HepG2 (cell line): ENCODE results near the gene HLF. TPM values are rescaled to one million over a fixed set of nuclear protein-coding genes. Genes with fewer than 3 reads are reported as not detected.

Experiments
- ATAC-seq: fragments of 200-7000 bp; cut with Tn5 transposase; 3 replicates; pipeline ENCODE4 v1.9.1; 2020; ENCODE audit warnings: mild to moderate bottlenecking, moderate library complexity
- BruUV-seq: library from RNA; stranded (reverse); fragments of 400-500 nt; replicated peaks from 2 replicates; lab custom pipeline; 2021; lab: Mats Ljungman, UMichigan
- CTCF ChIA-PET: fragments of 300-600 bp; formaldehyde crosslinking; extraction: SDS; loops from one replicate; lab custom pipeline; 2021; ENCODE audit warnings: low total read pairs, inconsistent platforms, low intra/inter-chr PET ratio; lab: Yijun Ruan, JAX
- POLR2A ChIA-PET: fragments of 350-600 bp; sonication (Branson Sonifier 250); formaldehyde crosslinking; loops from one replicate; lab custom pipeline; 2020; ENCODE audit warnings: antibody characterized with exemption, inconsistent platforms; lab: Yijun Ruan, JAX
- DNase-seq: peaks from one replicate; pipeline ENCODE4 v3.0.0-alpha.2; 2015; ENCODE audit warnings: low spot score
- FAIRE-seq: peaks from 3 replicates; lab custom pipeline; 2011; peaks lifted over from hg19 to GRCh38; lab: Jason Lieb, UNC
- H2AFZ ChIP-seq: one replicate; pipeline ENCODE4 v1.6.1; 2011; ENCODE audit warnings: low read length, inconsistent platforms
- H3K27ac ChIP-seq: fragments of 300-600 bp; 3 replicates; pipeline ENCODE4 v1.8.0; 2011; ENCODE audit warnings: mixed run types, mild to moderate bottlenecking, mixed read lengths, low read length, inconsistent platforms; ENCODE audit not compliant: insufficient read depth; ENCODE audit errors: extremely low read length
- H3K27me3 ChIP-seq, 2 experiments: fragments of 200-600 bp in 1 of 2; 2 replicates in 1 of 2; 3 replicates in 1 of 2; pipeline versions ENCODE4 v1.6.0 to v1.8.0; 2011; ENCODE audit warnings: low read length in 2 of 2, mild to moderate bottlenecking in 2 of 2, moderate library complexity in 2 of 2, inconsistent platforms in 1 of 2; ENCODE audit not compliant: insufficient read depth in 2 of 2, control insufficient read depth in 1 of 2
- H3K36me3 ChIP-seq, 2 experiments: fragments of 200-600 bp in 1 of 2; replicated peaks in 1 of 2; 2 replicates in 1 of 2; 3 replicates in 1 of 2; pipeline versions ENCODE4 v1.5.1 to v1.8.0; 2011; ENCODE audit warnings: low read length in 2 of 2, inconsistent platforms in 1 of 2; ENCODE audit not compliant: insufficient read depth in 2 of 2, control insufficient read depth in 1 of 2
- H3K4me1 ChIP-seq: 2 replicates; pipeline ENCODE4 v1.5.1; 2012; ENCODE audit warnings: low read length, inconsistent platforms; ENCODE audit not compliant: insufficient read depth
- H3K4me2 ChIP-seq: 2 replicates; pipeline ENCODE4 v1.6.0; 2011; ENCODE audit warnings: low read depth, low read length, inconsistent platforms
- H3K4me3 ChIP-seq, 3 experiments: fragments of 200-600 bp in 1 of 3; sonication (generic), shearing (Covaris generic) in 1 of 3; replicated peaks in 1 of 3; 2 replicates each; pipeline ENCODE4 v1.5.1; 2011 to 2016; ENCODE audit warnings: low read length in 3 of 3, inconsistent platforms in 2 of 3, low read depth in 2 of 3, mild to moderate bottlenecking in 2 of 3, control low read depth in 1 of 3, mixed read lengths in 1 of 3; ENCODE audit not compliant: insufficient read depth in 1 of 3
- H3K79me2 ChIP-seq: one replicate; pipeline ENCODE4 v1.6.1; 2011; ENCODE audit warnings: low read length, inconsistent platforms; ENCODE audit not compliant: insufficient read depth
- H3K9ac ChIP-seq: 2 replicates; pipeline ENCODE4 v1.6.0; 2011; ENCODE audit warnings: mild to moderate bottlenecking, low read depth, low read length, inconsistent platforms; ENCODE audit not compliant: insufficient read depth
- H3K9me3 ChIP-seq: 2 replicates; pipeline ENCODE4 v1.5.1; 2012; ENCODE audit warnings: mild to moderate bottlenecking, low read length
- H4K20me1 ChIP-seq: 2 replicates; pipeline ENCODE4 v1.6.0; 2011; ENCODE audit warnings: inconsistent platforms, mild to moderate bottlenecking, low read length, moderate library complexity; ENCODE audit not compliant: insufficient read depth
- ATF1 ChIP-seq: IDR thresholded peaks from 2 replicates; pipeline ENCODE4 v1.6.1; 2016; ENCODE audit warnings: mild to moderate bottlenecking, control low read depth
- HDAC6 ChIP-seq: fragments of 200-600 bp; sonication (generic); IDR thresholded peaks from 2 replicates; pipeline ENCODE4 v1.7.0; 2017; ENCODE audit warnings: mild to moderate bottlenecking, antibody characterized with exemption, low read length, low read depth
- KDM3A ChIP-seq: IDR thresholded peaks from 2 replicates; pipeline ENCODE4 v1.6.1; 2018; ENCODE audit warnings: low read depth, missing compliant biosample characterization
- MAFG ChIP-seq: sonication (generic); formaldehyde crosslinking; IDR thresholded peaks from 2 replicates; pipeline ENCODE4 v1.5.1; 2020; ENCODE audit warnings: mild to moderate bottlenecking, missing genetic modification reagents
- NFKBIZ ChIP-seq: IDR thresholded peaks from 2 replicates; pipeline ENCODE4 v1.6.1; 2018; ENCODE audit warnings: missing genetic modification reagents, missing compliant biosample characterization
- PAF1 ChIP-seq: IDR thresholded peaks from 2 replicates; pipeline ENCODE4 v1.6.1; 2016; ENCODE audit warnings: missing genetic modification reagents, missing compliant biosample characterization
- POLR2AphosphoS2 ChIP-seq: IDR thresholded peaks from 2 replicates; pipeline ENCODE4 v1.6.1; 2011; ENCODE audit warnings: low read depth, low read length, improper control_type of control experiment
- POLR2AphosphoS5 ChIP-seq: IDR thresholded peaks from 2 replicates; pipeline ENCODE4 v1.6.1; 2012; ENCODE audit warnings: low read depth, low read length
- RBM22 ChIP-seq: fragments of 200-400 bp; formaldehyde crosslinking; optimal IDR thresholded peaks from 2 replicates; pipeline ENCODE3; 2017; ENCODE audit warnings: mild to moderate bottlenecking, low read length, moderate library complexity
- TOPORS ChIP-seq: sonication (generic); formaldehyde crosslinking; IDR thresholded peaks from 2 replicates; pipeline ENCODE4 v1.8.0; 2023; ENCODE audit warnings: mild to moderate bottlenecking, missing genetic modification reagents
- ZFP36L1 ChIP-seq: sonication (generic); formaldehyde crosslinking; IDR thresholded peaks from 2 replicates; pipeline ENCODE4 v1.8.0; 2022; ENCODE audit warnings: mild to moderate bottlenecking, missing genetic modification reagents, moderate library complexity
- ZNF180 ChIP-seq: sonication (generic); formaldehyde crosslinking; IDR thresholded peaks from 2 replicates; pipeline ENCODE4 v1.4.0; 2020; ENCODE audit warnings: low read depth, missing genetic modification reagents, borderline replicate concordance
- ZNF34 ChIP-seq: sonication (generic); formaldehyde crosslinking; IDR thresholded peaks from 2 replicates; pipeline ENCODE4 v1.4.0; 2020; ENCODE audit warnings: mild to moderate bottlenecking, missing genetic modification reagents, borderline replicate concordance
- ZNF629 ChIP-seq: sonication (generic); formaldehyde crosslinking; conservative IDR thresholded peaks from 2 replicates; pipeline ENCODE4 v1.5.0; 2020; ENCODE audit warnings: missing genetic modification reagents
- ZNF672 ChIP-seq: sonication (generic); formaldehyde crosslinking; IDR thresholded peaks from 2 replicates; pipeline ENCODE4 v1.8.1; 2022; ENCODE audit warnings: missing genetic modification reagents
- ZNF674 ChIP-seq: sonication (generic); formaldehyde crosslinking; IDR thresholded peaks from 2 replicates; pipeline ENCODE4 v1.5.0; 2020; ENCODE audit warnings: low read depth, mild to moderate bottlenecking, missing genetic modification reagents
- ZNF720 ChIP-seq: sonication (generic); formaldehyde crosslinking; IDR thresholded peaks from 2 replicates; pipeline ENCODE4 v1.4.0; 2020; ENCODE audit warnings: missing genetic modification reagents
- ZNF883 ChIP-seq: sonication (generic); formaldehyde crosslinking; IDR thresholded peaks from 2 replicates; pipeline ENCODE4 v1.5.1; 2020; ENCODE audit warnings: mild to moderate bottlenecking, missing genetic modification reagents; ENCODE audit errors: not compliant biosample characterization
- WGBS: methylation state at CpG from one replicate; pipeline ENCODE4 v1.1.6; 2017; ENCODE audit warnings: low lambda C conversion rate; 5-methylcytosine and 5-hydroxymethylcytosine counted together
- in situ Hi-C: cut with HindIII; loops from 2 replicates; pipeline ENCODE4 v1.10.0; 2017; ENCODE audit warnings: low pct_unique_long_range_greater_than_20kb; ENCODE audit not compliant: extremely low pct_ligation_motif_present
- intact Hi-C: fragments of 100-400 bp; cut with micrococcal nuclease; formaldehyde crosslinking; loops from one replicate; pipeline ENCODE4 v1.10.0; 2022; ENCODE audit not compliant: unreplicated experiment
- polyA plus RNA-seq, 8 experiments: library from polyadenylated mRNA; depleted of rRNA in 3 of 8; stranded (reverse) in 7 of 8; unstranded in 1 of 8; fragments of >200 nt; fragmentation: Illumina TruSeq in 4 of 8; extraction: Trizol in 4 of 8; gene quantifications; 2 replicates each; pipeline versions ENCODE4 v1.2.1 to v1.2.3, GENCODE V29; 2011 to 2016; ENCODE audit warnings: low read depth in 4 of 8, missing spikeins in 1 of 8, mixed read lengths in 1 of 8; ENCODE audit not compliant: insufficient read depth in 1 of 8
- total RNA-seq, 5 experiments: library from RNA; depleted of rRNA; stranded (reverse); fragments of >200 nt; fragmentation: Illumina TruSeq; extraction: Trizol; gene quantifications; 2 replicates each; pipeline ENCODE4 v1.2.3, GENCODE V29; 2016; ENCODE audit warnings: low read depth in 1 of 5
- TF ChIP-seq, protein P1 (sequence below): sonication (generic); formaldehyde crosslinking; conservative IDR thresholded peaks from 2 replicates; pipeline ENCODE4 v1.8.0; 2022; ENCODE audit warnings: mild to moderate bottlenecking, moderate library complexity, missing genetic modification reagents
- TF ChIP-seq, protein P2 (sequence below): sonication (generic); formaldehyde crosslinking; IDR thresholded peaks from 2 replicates; pipeline ENCODE4 v1.5.1; 2020; ENCODE audit warnings: mild to moderate bottlenecking, moderate library complexity, missing genetic modification reagents

HLF gene
- total and polyA plus RNA-seq, 2 of the 13 experiments (the other 11 are each of a cell fraction or from before 2014, with no cell fraction given), result 202 to 346 TPM

DNA sequence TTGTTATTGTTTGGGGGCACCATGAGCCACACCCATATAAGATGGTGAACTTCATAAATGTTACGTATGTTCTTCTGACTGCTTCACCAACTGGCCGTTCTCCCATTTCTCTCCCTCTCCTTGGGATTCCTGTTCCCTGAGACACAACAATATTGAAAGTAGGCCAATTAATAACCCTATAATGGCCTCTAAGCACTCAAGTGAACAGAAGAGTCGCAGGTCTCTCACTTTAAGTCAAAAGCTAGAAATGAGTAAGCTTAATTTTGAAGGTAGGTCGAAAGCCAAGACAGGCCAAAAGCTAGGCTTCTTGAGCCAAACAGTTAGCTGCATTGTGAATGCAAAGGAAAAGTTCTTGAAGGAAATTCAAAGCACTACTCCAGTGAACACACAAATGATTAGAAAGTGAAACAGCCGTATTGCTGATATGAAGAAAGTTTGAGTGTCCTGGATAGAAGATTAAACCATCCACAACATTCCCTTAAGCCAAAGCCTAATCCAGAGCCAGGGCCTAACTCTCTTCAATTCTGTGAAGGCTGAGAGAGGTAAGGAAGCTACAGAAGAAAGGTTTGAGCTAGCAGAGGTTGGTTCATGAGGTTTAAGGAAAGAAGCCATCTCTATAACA is 25.8 kb downstream of the HLF start (continued):
- TF ChIP-seq ZNF674 (CRISPR knock-in tag) (no peak), TOPORS (0 out of 2 replicates have a peak, but pooled peaks have one; percentile 25), ZNF672 (CRISPR knock-in tag) (no peak), ZNF629 (CRISPR knock-in tag) (0 out of 2 replicates have a peak, but pooled peaks have one; percentile 12)
- TF ChIP-seq, protein P1, sequence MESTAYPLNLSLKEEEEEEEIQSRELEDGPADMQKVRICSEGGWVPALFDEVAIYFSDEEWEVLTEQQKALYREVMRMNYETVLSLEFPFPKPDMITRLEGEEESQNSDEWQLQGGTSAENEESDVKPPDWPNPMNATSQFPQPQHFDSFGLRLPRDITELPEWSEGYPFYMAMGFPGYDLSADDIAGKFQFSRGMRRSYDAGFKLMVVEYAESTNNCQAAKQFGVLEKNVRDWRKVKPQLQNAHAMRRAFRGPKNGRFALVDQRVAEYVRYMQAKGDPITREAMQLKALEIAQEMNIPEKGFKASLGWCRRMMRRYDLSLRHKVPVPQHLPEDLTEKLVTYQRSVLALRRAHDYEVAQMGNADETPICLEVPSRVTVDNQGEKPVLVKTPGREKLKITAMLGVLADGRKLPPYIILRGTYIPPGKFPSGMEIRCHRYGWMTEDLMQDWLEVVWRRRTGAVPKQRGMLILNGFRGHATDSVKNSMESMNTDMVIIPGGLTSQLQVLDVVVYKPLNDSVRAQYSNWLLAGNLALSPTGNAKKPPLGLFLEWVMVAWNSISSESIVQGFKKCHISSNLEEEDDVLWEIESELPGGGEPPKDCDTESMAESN (CRISPR knock-in tag), result 0 out of 2 replicates have a peak, but pooled peaks have one; percentile 48
- TF ChIP-seq, all 625 proteins: peak for 16

DNA sequence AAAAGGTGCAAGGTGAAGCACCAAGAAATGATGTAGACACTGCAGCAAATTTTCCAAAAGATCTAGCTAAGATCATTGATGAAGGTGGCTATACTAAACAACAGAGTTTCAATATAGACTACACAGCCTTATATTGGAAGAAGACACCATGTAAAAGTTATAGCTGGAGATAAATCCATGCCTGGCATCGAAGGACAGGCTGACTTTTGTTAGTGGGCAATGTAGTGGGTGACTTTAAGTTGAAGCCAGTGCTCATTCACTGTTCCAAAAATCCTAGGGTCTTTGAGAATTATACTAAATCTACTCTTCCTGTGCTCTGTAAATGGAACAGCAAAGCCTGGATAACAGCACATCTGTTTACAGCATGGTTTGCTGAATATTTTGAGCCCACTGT is 26.4 kb downstream of the HLF start:
- intact Hi-C loops (no loop called here), in situ Hi-C loops (no loop called here)
- BruUV-seq, result no TSS peak
- Histone ChIP-seq H4K20me1 (peaks cover 30% of the 10 kb centered on the region), H2AFZ (no peak overlapping the region), H3K4me1 (peaks cover 100% of the 10 kb centered on the region), H3K9me3 (no peaks in the 10 kb centered on the region), H3K4me2 (no peak overlapping the region), H3K36me3 (peaks cover 38 to 74% of the 10 kb centered on the region in 2 experiments), H3K27ac (peak overlapping the region; percentile 34), H3K4me3 (no peak overlapping the region), H3K9ac (no peak overlapping the region), H3K27me3 (no peaks in the 10 kb centered on the region), H3K79me2 (peaks cover 97% of the 10 kb centered on the region)
- CTCF ChIA-PET, result no interaction called here
- POLR2A ChIA-PET, result interaction anchor here (12.4 kb wide), 1 partner anchor 19 kb away, joined by 626 read pairs; the partner anchor contains the start of gene HLF
- FAIRE-seq, result no peak
- no peak for ATAC-seq
- WGBS, result 100% methylated on average over 1 of the region's 1 CpG
- DNase-seq, result no peak
- no peak for TF ChIP-seq NFKBIZ (CRISPR knock-in tag)
- TF ChIP-seq POLR2AphosphoS5, result peak; percentile 26
- TF ChIP-seq RBM22, result peak; percentile 93
- no peak for TF ChIP-seq MAFG (CRISPR knock-in tag)
- TF ChIP-seq ZNF34 (CRISPR knock-in tag), result 0 out of 2 replicates have a peak, but pooled peaks have one; percentile 33
- TF ChIP-seq, protein P2, sequence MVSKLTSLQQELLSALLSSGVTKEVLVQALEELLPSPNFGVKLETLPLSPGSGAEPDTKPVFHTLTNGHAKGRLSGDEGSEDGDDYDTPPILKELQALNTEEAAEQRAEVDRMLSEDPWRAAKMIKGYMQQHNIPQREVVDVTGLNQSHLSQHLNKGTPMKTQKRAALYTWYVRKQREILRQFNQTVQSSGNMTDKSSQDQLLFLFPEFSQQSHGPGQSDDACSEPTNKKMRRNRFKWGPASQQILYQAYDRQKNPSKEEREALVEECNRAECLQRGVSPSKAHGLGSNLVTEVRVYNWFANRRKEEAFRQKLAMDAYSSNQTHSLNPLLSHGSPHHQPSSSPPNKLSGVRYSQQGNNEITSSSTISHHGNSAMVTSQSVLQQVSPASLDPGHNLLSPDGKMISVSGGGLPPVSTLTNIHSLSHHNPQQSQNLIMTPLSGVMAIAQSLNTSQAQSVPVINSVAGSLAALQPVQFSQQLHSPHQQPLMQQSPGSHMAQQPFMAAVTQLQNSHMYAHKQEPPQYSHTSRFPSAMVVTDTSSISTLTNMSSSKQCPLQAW (CRISPR knock-in tag), result no peak
- 0 out of 2 replicates have a peak, but pooled peaks have one; percentile 3 for TF ChIP-seq ZFP36L1 (CRISPR knock-in tag)
- TF ChIP-seq HDAC6, result no peak
- TF ChIP-seq ZNF720 (CRISPR knock-in tag), result no peak
- TF ChIP-seq KDM3A (CRISPR knock-in tag), result no peak
- no peak for TF ChIP-seq ZNF180 (CRISPR knock-in tag)
- TF ChIP-seq ZNF883 (CRISPR knock-in tag), result no peak
- peak; percentile 43; the same call in 1 of the 2 replicates for TF ChIP-seq ATF1 (CRISPR knock-in tag)
- 0 out of 2 replicates have a peak, but pooled peaks have one; percentile 86 for TF ChIP-seq PAF1
- 0 out of 2 replicates have a peak, but pooled peaks have one; percentile 18 for TF ChIP-seq POLR2AphosphoS2
